ENCODE results near the gene SFMBT2. TPM values are rescaled to one million over a fixed set of nuclear protein-coding genes. Genes with fewer than 3 reads are reported as not detected.
"Not testable (repeated sequence)": the region's sequence is repeated elsewhere in the genome, so short reads cannot be mapped to it uniquely, and the experiment has no call there.

The SFMBT2 gene
- total RNA-seq, 1 donor = 2.0 TPM

DNA sequence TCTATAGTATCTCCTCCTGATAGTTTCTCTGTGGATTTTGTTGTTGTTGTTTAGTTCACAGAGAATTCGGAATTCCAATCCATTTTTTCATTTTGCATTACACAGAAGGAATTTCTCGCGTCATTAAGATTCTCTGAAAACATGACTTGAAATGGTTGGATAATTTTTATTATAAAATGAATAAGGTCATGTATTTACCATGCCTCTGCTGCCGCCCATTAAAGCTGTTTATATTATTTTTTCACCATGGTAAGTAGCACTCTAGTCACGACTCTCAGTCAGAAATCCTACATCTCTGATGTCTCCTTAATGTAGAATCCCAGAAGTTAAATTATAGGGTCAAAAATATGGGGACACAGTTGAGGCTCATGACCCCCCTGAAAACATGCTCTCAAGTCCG is 19.1 kb downstream of the SFMBT2 start:
- TF ChIP-seq, protein P1, sequence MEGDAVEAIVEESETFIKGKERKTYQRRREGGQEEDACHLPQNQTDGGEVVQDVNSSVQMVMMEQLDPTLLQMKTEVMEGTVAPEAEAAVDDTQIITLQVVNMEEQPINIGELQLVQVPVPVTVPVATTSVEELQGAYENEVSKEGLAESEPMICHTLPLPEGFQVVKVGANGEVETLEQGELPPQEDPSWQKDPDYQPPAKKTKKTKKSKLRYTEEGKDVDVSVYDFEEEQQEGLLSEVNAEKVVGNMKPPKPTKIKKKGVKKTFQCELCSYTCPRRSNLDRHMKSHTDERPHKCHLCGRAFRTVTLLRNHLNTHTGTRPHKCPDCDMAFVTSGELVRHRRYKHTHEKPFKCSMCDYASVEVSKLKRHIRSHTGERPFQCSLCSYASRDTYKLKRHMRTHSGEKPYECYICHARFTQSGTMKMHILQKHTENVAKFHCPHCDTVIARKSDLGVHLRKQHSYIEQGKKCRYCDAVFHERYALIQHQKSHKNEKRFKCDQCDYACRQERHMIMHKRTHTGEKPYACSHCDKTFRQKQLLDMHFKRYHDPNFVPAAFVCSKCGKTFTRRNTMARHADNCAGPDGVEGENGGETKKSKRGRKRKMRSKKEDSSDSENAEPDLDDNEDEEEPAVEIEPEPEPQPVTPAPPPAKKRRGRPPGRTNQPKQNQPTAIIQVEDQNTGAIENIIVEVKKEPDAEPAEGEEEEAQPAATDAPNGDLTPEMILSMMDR (IDR thresholded peaks at IDR 0.05; ENCODE audit: insufficient read depth, low read length) = no peak
- no peak for DNase-seq (ENCODE audit: low read depth)
- no peak overlapping the region for H3K4me3 ChIP-seq (ENCODE audit: low read depth, low read length)

DNA sequence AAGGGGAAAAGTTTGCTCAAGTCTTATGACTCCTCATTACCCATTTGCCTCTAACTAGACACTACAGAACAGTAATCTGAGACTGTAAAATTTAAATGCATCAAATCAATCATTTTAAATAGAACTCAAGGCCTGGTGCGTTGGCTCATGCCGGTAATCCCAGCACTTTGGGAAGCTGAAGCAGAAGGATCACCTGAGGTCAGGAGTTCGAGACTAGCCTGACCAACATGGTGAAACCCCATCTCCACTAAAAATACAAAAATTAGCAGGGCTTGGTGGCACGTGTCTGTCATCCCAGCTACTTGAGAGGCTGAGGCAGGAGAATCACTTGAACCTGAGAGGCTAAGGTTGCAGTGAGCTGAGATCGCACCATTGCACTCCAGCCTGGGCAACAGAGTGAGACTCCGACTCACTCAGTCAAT is 20.1 kb downstream of the SFMBT2 start:
- not testable (repeated sequence) for H3K4me3 ChIP-seq (ENCODE audit: low read depth, low read length); DNase-seq (ENCODE audit: low read depth)

DNA sequence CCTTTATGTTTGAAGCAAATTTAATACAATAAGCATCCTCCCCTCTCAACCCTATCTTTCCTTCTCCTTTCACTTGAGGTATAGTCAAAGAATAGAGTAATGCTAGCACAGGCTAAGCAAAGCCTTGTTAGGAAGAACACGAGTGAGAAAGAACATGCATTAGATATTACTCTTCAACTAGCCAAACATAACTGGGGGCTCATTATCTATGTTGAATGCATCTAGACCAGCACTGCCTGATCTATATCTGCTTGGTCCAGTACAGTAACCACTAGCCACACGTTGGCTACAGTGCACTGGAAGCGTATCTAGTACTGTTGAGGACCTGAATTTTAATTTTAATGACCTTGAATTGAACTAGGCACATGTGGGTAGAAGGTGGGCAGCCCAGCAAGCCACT is 21.0 kb downstream of the SFMBT2 start:
- no peak for DNase-seq (ENCODE audit: low read depth)
- no peak overlapping the region for H3K4me3 ChIP-seq (ENCODE audit: low read depth, low read length)
- TF ChIP-seq, protein P1 (IDR thresholded peaks at IDR 0.05; ENCODE audit: insufficient read depth, low read length) = no peak

DNA sequence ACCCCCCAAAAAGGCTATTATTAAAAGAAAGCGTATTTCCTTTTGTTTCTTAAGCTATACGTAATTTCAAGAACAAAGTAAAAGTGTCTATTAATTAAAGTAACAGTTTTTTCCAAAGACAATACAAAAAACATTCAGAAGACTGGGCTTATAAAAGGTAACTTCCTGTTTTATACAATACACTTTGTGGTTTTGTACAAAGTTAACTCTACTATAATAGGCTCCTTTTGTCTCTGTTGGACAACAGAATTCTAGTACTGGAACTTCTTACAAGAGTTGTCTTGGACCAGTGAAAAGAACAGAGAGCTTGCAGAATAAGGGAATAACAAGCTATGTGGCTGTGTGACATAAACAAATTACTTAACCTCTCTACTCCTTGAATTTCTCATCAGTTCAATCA is 21.5 kb downstream of the SFMBT2 start:
- DNase-seq (ENCODE audit: low read depth) = no peak
- TF ChIP-seq, protein P1 (IDR thresholded peaks at IDR 0.05; ENCODE audit: insufficient read depth, low read length) = no peak
- H3K4me3 ChIP-seq (ENCODE audit: low read depth, low read length) = no peak overlapping the region

DNA sequence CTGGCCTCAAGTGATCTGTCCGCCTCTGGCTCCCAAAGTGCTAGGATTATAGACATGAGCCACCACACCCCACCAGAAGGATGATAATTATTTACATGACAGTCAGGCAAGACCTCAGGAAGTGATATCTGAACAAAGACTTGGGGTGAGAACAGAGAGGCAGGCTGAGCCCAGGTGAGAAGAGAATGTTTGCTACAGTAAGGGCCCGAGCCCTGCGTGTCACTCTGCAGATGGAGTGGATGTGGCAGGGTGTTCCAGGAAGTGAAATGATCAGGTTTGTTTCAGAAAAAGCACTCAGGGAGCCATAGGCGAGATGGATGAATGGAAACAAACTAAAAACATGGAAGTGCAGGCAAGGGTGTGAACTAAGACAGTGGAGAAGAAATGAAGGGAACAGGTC is 22.2 kb downstream of the SFMBT2 start:
- DNase-seq (ENCODE audit: low read depth) = no peak
- no peak overlapping the region for H3K4me3 ChIP-seq (ENCODE audit: low read depth, low read length)
- TF ChIP-seq, protein P1 (IDR thresholded peaks at IDR 0.05; ENCODE audit: insufficient read depth, low read length) = no peak

DNA sequence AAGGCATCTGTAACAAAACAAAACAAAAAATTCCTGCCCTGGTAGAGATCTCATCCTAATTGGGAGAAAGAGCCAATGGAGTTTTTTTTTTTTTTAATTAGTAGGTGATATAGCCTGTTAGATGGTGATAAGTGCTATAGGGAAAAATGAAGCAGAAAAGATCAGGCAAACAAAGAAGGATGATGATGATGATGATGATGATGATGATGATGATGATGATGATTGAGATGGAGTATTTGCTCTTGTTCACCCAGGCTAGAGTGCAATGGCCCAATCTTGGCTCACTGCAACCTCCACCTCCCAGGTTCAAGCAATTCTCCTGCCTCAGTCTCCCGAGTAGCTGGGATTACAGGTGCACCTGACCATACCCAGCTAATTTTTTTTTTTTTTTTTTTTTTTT is 22.7 kb downstream of the SFMBT2 start:
- H3K4me3 ChIP-seq (ENCODE audit: low read depth, low read length); DNase-seq (ENCODE audit: low read depth): not testable (repeated sequence)

DNA sequence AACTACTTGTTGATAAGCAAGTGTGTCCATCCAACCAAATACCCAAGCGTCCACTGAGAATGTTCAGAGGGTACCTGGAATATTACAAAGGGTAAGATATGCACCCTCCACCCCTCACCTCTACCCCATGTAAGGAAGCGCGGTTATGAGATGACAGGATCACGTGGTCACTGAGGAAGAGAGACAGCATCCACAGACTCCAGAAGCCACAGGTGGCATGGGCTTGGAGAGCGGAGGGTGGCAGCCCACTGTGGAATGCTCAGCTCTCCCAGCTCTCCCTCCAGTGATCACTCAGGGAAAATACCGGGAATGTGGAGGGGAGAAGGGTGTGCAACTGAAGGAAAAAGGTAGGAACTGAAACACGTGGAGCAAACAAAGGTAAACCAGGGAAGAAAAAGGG is 25.7 kb downstream of the SFMBT2 start:
- TF ChIP-seq, protein P1 (IDR thresholded peaks at IDR 0.05; ENCODE audit: insufficient read depth, low read length) = no peak
- DNase-seq (ENCODE audit: low read depth) = no peak
- no peak overlapping the region for H3K4me3 ChIP-seq (ENCODE audit: low read depth, low read length)

DNA sequence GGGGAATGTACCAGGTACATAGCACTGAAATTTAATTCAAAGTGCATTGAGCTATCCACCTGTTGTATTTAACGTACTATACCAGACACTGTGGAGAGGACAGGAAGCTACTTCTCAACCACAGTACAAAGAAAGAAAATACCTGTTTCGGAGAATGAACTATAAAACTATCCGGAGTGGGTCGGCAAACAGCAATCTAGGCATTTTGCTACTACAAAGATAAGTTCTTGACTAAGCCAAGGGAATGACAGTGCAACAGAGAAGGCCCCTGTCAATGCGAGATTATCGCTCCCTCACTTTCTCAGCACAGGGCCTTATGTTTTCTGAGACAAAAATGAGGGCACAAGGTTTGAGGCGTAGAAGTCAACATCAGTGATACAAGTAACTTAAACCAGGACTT is 27.4 kb downstream of the SFMBT2 start:
- H3K4me3 ChIP-seq (ENCODE audit: low read depth, low read length) = no peak overlapping the region
- TF ChIP-seq, protein P1 (IDR thresholded peaks at IDR 0.05; ENCODE audit: insufficient read depth, low read length) = no peak
- DNase-seq (ENCODE audit: low read depth) = no peak
